ENCODE results near the gene C10orf90.

DNA sequence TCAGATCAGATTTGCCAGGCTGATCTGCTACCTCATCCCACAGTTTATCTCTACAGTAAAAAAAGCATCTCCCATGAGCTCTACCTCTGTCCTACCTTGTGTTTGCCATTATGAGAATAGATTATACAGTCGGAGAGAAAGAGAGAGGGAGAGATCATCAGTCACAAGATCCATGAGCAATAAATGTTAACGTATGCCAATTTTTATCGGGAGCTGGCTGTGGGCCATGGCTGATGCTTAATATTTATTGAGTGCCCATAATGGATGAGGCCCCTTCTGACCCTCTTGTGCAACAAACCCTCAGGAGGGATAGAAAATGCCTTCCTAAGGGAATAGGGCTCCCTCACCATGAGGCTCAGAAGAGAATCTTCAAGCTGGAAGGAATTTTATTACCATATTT, 52.8 kb downstream of the C10orf90 start:
- TF ChIP-seq CTCF (IDR thresholded peaks at IDR 0.05; ENCODE audit: control extremely low read depth in 1 of 3, insufficient read depth in 1 of 3, low read depth in 1 of 3, low read length in 3 of 3): no peak
- TF ChIP-seq SIRT6 (IDR thresholded peaks at IDR 0.05; ENCODE audit: low read length): no peak
- TF ChIP-seq CHD7 (IDR thresholded peaks at IDR 0.05; ENCODE audit: insufficient replicate concordance, low read length): no peak

Data from H1 (cell line).